Testis (tissue), 2 donors: ENCODE measurements around the gene SMAD6.

Experiments
- POLR2A ChIP-seq: fragments of 450-650 bp; IDR thresholded peaks from one replicate; pipeline ENCODE4 v1.6.1; 2017; ENCODE audit warnings: antibody characterized with exemption, mild to moderate bottlenecking, moderate library complexity
- TF ChIP-seq, protein P1 (sequence below), 3 experiments: fragments of 450-650 bp in 2 of 3; fragments of 200-600 bp in 1 of 3; sonication (generic) in 1 of 3; IDR thresholded peaks; one replicate each; pipeline ENCODE4 v1.5.1; 2016 to 2019; ENCODE audit warnings: antibody characterized with exemption in 3 of 3, mild to moderate bottlenecking in 2 of 3, moderate library complexity in 1 of 3

DNA sequence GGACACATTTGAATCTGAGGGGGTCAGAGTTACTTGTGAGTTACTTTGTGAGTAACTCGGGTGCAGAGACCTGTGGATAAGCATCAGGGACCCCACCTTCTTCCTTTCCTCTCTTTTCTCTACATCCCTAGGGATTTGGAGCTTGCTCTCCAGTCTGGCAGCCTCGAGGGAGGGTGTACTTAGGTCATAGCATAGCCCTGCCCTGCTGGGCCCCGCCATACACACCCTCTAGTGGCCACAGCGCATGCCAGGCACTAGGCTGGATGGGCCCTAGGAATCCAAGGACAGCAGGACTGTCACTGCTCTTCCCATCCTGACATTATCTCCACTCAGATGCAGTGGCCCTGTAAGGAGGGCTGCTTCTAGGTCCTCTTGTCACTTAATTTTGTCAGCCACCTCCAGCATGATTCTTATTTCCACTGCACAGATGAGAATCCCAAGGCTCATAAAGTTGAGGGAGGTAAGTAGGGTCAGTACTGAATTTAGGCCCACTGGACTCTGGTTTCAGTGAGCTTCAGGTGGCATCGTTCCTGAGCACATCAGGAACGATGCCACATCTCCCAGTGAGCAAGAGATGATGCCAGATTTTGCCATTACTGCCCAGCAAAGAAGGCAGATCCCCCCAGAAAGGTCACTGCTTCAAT lies 3.6 kb upstream of the SMAD6 start:
- TF ChIP-seq, protein P1, sequence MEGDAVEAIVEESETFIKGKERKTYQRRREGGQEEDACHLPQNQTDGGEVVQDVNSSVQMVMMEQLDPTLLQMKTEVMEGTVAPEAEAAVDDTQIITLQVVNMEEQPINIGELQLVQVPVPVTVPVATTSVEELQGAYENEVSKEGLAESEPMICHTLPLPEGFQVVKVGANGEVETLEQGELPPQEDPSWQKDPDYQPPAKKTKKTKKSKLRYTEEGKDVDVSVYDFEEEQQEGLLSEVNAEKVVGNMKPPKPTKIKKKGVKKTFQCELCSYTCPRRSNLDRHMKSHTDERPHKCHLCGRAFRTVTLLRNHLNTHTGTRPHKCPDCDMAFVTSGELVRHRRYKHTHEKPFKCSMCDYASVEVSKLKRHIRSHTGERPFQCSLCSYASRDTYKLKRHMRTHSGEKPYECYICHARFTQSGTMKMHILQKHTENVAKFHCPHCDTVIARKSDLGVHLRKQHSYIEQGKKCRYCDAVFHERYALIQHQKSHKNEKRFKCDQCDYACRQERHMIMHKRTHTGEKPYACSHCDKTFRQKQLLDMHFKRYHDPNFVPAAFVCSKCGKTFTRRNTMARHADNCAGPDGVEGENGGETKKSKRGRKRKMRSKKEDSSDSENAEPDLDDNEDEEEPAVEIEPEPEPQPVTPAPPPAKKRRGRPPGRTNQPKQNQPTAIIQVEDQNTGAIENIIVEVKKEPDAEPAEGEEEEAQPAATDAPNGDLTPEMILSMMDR (IDR thresholded peaks at IDR 0.05) = peak; percentile 44 to 58 (median 50)
- TF ChIP-seq POLR2A = no peak
